ENCODE results near the gene SEMA5B.

SEMA5B gene

GRCh38 chr3:122882361-122882947 is 145.1 kb downstream of the SEMA5B start:
- no peak for DNase-seq

- no peak for DNase-seq
Measured at GRCh38 chr3:122880624-122881023, 146.9 kb downstream of the SEMA5B start.

- no peak for DNase-seq
Measured at GRCh38 chr3:122880173-122880572, 147.4 kb downstream of the SEMA5B start.

GRCh38 chr3:122875547-122876127 is 151.9 kb downstream of the SEMA5B start:
- no peak for DNase-seq

GRCh38 chr3:122873741-122874515 is 153.6 kb downstream of the SEMA5B start:
- no peak for DNase-seq

- no peak for DNase-seq
Measured at GRCh38 chr3:122868322-122868721, 159.2 kb downstream of the SEMA5B start.

GRCh38 chr3:122864498-122864897 is 163.1 kb downstream of the SEMA5B start:
- DNase-seq, result no peak

- DNase-seq, result no peak
Measured at GRCh38 chr3:122862381-122862780, 165.2 kb downstream of the SEMA5B start.

Measured in activated CD4-positive, alpha-beta T cell treated with anti-CD3 and anti-CD28 coated beads, Interleukin-2, amount 50 U/mL, for 1 hour (primary cell).